ENCODE results near the gene SUMO4.

DNA sequence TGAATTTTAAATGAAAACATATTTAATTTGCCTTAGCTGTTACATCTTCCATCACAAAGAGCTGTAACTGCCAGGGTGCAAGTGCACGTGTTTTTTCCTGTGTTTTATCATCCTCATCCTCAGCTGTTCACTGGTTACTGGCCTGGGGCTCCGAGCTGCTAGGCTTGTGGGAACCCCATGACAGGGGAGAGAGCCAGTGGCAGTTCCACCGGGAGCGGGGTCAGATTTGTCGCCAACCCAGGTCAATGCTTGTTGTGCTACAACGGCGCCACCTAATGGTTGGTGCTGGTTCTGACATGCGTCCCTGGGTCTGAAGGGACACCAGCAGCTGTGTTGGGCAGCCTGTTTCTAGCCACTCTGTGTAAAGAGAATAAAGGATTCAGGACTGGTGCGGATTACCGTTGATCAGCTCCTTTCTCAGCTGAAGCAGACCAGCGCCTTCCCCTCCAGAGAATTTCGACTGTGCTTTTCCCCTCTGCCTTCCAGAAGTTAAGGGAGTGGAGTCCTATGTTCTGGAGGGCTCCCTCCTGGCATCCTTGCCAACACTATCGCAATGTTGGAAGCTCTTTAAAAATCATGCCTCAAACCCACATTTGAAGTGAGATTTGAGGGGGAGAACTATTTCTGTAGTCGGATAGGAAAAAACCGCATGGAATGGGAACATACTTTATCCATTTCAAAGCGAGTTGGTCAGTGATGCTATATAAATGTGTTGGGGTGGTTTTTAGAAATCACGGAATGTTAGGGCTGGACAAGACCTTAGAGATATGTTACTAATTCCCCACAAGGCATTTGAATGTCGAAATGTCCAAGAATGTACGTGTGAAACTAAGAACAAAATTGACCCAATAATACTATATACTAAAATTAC, 32.1 kb downstream of the SUMO4 start:
- TF ChIP-seq, protein P1, sequence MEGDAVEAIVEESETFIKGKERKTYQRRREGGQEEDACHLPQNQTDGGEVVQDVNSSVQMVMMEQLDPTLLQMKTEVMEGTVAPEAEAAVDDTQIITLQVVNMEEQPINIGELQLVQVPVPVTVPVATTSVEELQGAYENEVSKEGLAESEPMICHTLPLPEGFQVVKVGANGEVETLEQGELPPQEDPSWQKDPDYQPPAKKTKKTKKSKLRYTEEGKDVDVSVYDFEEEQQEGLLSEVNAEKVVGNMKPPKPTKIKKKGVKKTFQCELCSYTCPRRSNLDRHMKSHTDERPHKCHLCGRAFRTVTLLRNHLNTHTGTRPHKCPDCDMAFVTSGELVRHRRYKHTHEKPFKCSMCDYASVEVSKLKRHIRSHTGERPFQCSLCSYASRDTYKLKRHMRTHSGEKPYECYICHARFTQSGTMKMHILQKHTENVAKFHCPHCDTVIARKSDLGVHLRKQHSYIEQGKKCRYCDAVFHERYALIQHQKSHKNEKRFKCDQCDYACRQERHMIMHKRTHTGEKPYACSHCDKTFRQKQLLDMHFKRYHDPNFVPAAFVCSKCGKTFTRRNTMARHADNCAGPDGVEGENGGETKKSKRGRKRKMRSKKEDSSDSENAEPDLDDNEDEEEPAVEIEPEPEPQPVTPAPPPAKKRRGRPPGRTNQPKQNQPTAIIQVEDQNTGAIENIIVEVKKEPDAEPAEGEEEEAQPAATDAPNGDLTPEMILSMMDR (IDR thresholded peaks at IDR 0.05) = peak; percentile 87 to 96 (median 94)
- no peak for TF ChIP-seq EP300 (IDR thresholded peaks at IDR 0.05)
